WTC11 (cell line): ENCODE data around the gene SMAD6.

Experiments
- ATF3 ChIP-seq: sonication (generic); formaldehyde crosslinking; conservative IDR thresholded peaks from 2 replicates; pipeline ENCODE4 v1.8.1; 2022; ENCODE audit warnings: mild to moderate bottlenecking, missing genetic modification reagents
- CREM ChIP-seq: sonication (generic); formaldehyde crosslinking; IDR thresholded peaks from 2 replicates; pipeline ENCODE4 v1.8.1; 2022; ENCODE audit warnings: mild to moderate bottlenecking, missing genetic modification reagents, moderate library complexity
- CTCF ChIP-seq: fragments of 200-600 bp; IDR thresholded peaks from 2 replicates; pipeline ENCODE4 v1.8.0; 2022; ENCODE audit warnings: antibody characterized with exemption
- FOXP4 ChIP-seq: sonication (generic); formaldehyde crosslinking; IDR thresholded peaks from 2 replicates; pipeline ENCODE4 v1.8.0; 2022; ENCODE audit warnings: mild to moderate bottlenecking, missing genetic modification reagents
- IRF1 ChIP-seq: sonication (generic); formaldehyde crosslinking; IDR thresholded peaks from 2 replicates; pipeline ENCODE4 v1.8.0; 2023; ENCODE audit warnings: missing genetic modification reagents
- JUN ChIP-seq: sonication (generic); formaldehyde crosslinking; IDR thresholded peaks from 2 replicates; pipeline ENCODE4 v1.8.0; 2023; ENCODE audit warnings: mild to moderate bottlenecking, missing genetic modification reagents
- MYBL2 ChIP-seq: sonication (generic); formaldehyde crosslinking; IDR thresholded peaks from 2 replicates; pipeline ENCODE4 v1.8.1; 2023; ENCODE audit warnings: mild to moderate bottlenecking, moderate library complexity, missing genetic modification reagents
- NR2C2 ChIP-seq: sonication (generic); formaldehyde crosslinking; IDR thresholded peaks from 2 replicates; pipeline ENCODE4 v1.8.0; 2022; ENCODE audit warnings: mild to moderate bottlenecking, missing genetic modification reagents
- NR3C1 ChIP-seq: sonication (generic); formaldehyde crosslinking; conservative IDR thresholded peaks from 2 replicates; pipeline ENCODE4 v1.8.1; 2023; ENCODE audit warnings: low read depth, mild to moderate bottlenecking, missing genetic modification reagents
- RELA ChIP-seq: sonication (generic); formaldehyde crosslinking; IDR thresholded peaks from 2 replicates; pipeline ENCODE4 v1.8.1; 2022; ENCODE audit warnings: missing genetic modification reagents, mild to moderate bottlenecking, borderline replicate concordance
- TF ChIP-seq, protein P1 (sequence below): fragments of 250-450 bp; sonication (Bioruptor Pico); IDR thresholded peaks from 2 replicates; pipeline ENCODE4 v2.1.2; 2022; ENCODE audit warnings: mild to moderate bottlenecking, moderate library complexity

- TF ChIP-seq MYBL2 (CRISPR knock-in tag) = no peak
- no peak for TF ChIP-seq RELA (CRISPR knock-in tag)
- no peak for TF ChIP-seq CTCF
- no peak for TF ChIP-seq ATF3 (CRISPR knock-in tag)
- no peak for TF ChIP-seq JUN (CRISPR knock-in tag)
- TF ChIP-seq FOXP4 (CRISPR knock-in tag) = no peak
- TF ChIP-seq NR3C1 (CRISPR knock-in tag) = no peak
- no peak for TF ChIP-seq CREM (CRISPR knock-in tag)
- TF ChIP-seq, protein P1, sequence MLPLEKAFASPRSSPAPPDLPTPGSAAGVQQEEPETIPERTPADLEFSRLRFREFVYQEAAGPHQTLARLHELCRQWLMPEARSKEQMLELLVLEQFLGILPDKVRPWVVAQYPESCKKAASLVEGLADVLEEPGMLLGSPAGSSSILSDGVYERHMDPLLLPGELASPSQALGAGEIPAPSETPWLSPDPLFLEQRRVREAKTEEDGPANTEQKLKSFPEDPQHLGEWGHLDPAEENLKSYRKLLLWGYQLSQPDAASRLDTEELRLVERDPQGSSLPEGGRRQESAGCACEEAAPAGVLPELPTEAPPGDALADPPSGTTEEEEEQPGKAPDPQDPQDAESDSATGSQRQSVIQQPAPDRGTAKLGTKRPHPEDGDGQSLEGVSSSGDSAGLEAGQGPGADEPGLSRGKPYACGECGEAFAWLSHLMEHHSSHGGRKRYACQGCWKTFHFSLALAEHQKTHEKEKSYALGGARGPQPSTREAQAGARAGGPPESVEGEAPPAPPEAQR (CRISPR knock-in tag) = no peak
- TF ChIP-seq NR2C2 = no peak
- TF ChIP-seq IRF1 (CRISPR knock-in tag) = no peak
Measured at GRCh38 chr15:66708389-66708788, 6.4 kb downstream of the SMAD6 start.
